Karpas-422 (cell line): Measurements from ENCODE around the gene MAMSTR. TPM values are rescaled to one million over a fixed set of nuclear protein-coding genes. Genes with fewer than 3 reads are reported as not detected.
A peak's percentile ranks its signal among the peaks of the same experiment; 100 is the strongest.

Source experiments
- DNase-seq: peaks from one replicate; pipeline ENCODE4 v3.0.0-alpha.2; 2015
- H2AFZ ChIP-seq: fragments of 200-600 bp; sonication (generic); 2 replicates; pipeline ENCODE4 v1.6.1; 2014; ENCODE audit warnings: antibody characterized with exemption, low read length, mixed read lengths
- H3K27ac ChIP-seq: fragments of 200-600 bp; sonication (generic); 2 replicates; pipeline ENCODE4 v1.5.1; 2014; ENCODE audit warnings: mild to moderate bottlenecking, low read length, moderate library complexity
- H3K27me3 ChIP-seq: fragments of 200-600 bp; sonication (generic); 2 replicates; pipeline ENCODE4 v1.6.1; 2014; ENCODE audit warnings: low read length, mixed read lengths
- H3K36me3 ChIP-seq: fragments of 200-600 bp; sonication (generic); 2 replicates; pipeline ENCODE4 v1.6.1; 2014; ENCODE audit warnings: low read length, mixed read lengths; ENCODE audit not compliant: insufficient read depth
- H3K4me1 ChIP-seq: fragments of 200-600 bp; sonication (generic); 2 replicates; pipeline ENCODE4 v1.6.1; 2014; ENCODE audit warnings: mild to moderate bottlenecking, low read length, mixed read lengths
- H3K4me2 ChIP-seq: fragments of 200-600 bp; sonication (generic); 2 replicates; pipeline ENCODE4 v1.6.1; 2014; ENCODE audit warnings: low read length, low read depth, mild to moderate bottlenecking; ENCODE audit not compliant: poor library complexity, severe bottlenecking
- H3K4me3 ChIP-seq: fragments of 200-600 bp; sonication (generic); 2 replicates; pipeline ENCODE4 v1.5.1; 2014; ENCODE audit warnings: mild to moderate bottlenecking, antibody characterized with exemption, low read length, mixed read lengths
- H3K79me2 ChIP-seq: fragments of 200-600 bp; sonication (generic); 2 replicates; pipeline ENCODE4 v1.6.1; 2014; ENCODE audit warnings: mild to moderate bottlenecking, low read length, mixed read lengths
- H3K9ac ChIP-seq: fragments of 200-600 bp; sonication (generic); 2 replicates; pipeline ENCODE4 v1.6.0; 2014; ENCODE audit warnings: low read length
- H3K9me2 ChIP-seq: fragments of 200-600 bp; sonication (generic), shearing (Covaris generic); replicated peaks from 2 replicates; pipeline ENCODE4 v1.6.0; 2014; ENCODE audit warnings: mild to moderate bottlenecking, low read length, moderate library complexity; ENCODE audit not compliant: insufficient read depth
- H3K9me3 ChIP-seq: fragments of 300-700, 200-600 bp; sonication (generic); 2 replicates; pipeline ENCODE4 v1.6.1; 2014; ENCODE audit warnings: low read length, mixed read lengths
- H4K20me1 ChIP-seq: fragments of 200-600 bp; sonication (generic); 2 replicates; pipeline ENCODE4 v1.6.1; 2014; ENCODE audit warnings: mild to moderate bottlenecking, antibody characterized with exemption, low read length, low read depth; ENCODE audit not compliant: insufficient read depth
- total RNA-seq: library from RNA; depleted of rRNA; stranded (reverse); fragments of >200 nt; shearing (Covaris generic); gene quantifications from 2 replicates; pipeline ENCODE4 v1.2.3, GENCODE V29; 2014; ENCODE audit warnings: low replicate concordance

The MAMSTR gene
- total RNA-seq, 1 experiment from 2014 or later: 0.78 TPM

- no peak within 1 kb of the TSS for H3K4me2 ChIP-seq
- no peak within 1 kb of the TSS for H3K27ac ChIP-seq
- peaks cover 3% of the 10 kb centered on the region; the same call in 1 of the 2 replicates for H3K4me1 ChIP-seq
- no peak within 1 kb of the TSS for H3K9ac ChIP-seq
- H3K9me3 ChIP-seq: no peaks in the 10 kb centered on the region
- no peaks in the 10 kb centered on the region for H3K36me3 ChIP-seq
- H2AFZ ChIP-seq: no peak within 1 kb of the TSS
- DNase-seq: no peak
- H4K20me1 ChIP-seq: no peaks in the 10 kb centered on the region
- no peak within 1 kb of the TSS for H3K4me3 ChIP-seq
- H3K27me3 ChIP-seq: no peaks in the 10 kb centered on the region
- no peaks in the 10 kb centered on the region for H3K9me2 ChIP-seq
- H3K79me2 ChIP-seq: no peaks in the 10 kb centered on the region
Measured at GRCh38 chr19:48740164-48740972, 20.8 kb upstream of the MAMSTR start, which contains the start of gene RASIP1. RASIP1 (minus strand) TSS chr19:48740610; CDS start chr19:48740282, 328 bp downstream.

- Histone ChIP-seq H3K79me2 (no peaks in the 10 kb centered on the region), H3K4me3 (no peak overlapping the region), H2AFZ (no peak overlapping the region), H3K4me1 (peaks cover 3% of the 10 kb centered on the region; the same call in 1 of the 2 replicates), H3K27ac (no peak overlapping the region), H3K27me3 (no peaks in the 10 kb centered on the region), H3K4me2 (peak overlapping the region; percentile 15), H3K9me2 (no peaks in the 10 kb centered on the region), H3K9ac (no peak overlapping the region), H3K9me3 (no peaks in the 10 kb centered on the region), H4K20me1 (no peaks in the 10 kb centered on the region), H3K36me3 (no peaks in the 10 kb centered on the region)
- DNase-seq: no peak
Measured at GRCh38 chr19:48739404-48740163, 20.1 kb upstream of the MAMSTR start.

DNA sequence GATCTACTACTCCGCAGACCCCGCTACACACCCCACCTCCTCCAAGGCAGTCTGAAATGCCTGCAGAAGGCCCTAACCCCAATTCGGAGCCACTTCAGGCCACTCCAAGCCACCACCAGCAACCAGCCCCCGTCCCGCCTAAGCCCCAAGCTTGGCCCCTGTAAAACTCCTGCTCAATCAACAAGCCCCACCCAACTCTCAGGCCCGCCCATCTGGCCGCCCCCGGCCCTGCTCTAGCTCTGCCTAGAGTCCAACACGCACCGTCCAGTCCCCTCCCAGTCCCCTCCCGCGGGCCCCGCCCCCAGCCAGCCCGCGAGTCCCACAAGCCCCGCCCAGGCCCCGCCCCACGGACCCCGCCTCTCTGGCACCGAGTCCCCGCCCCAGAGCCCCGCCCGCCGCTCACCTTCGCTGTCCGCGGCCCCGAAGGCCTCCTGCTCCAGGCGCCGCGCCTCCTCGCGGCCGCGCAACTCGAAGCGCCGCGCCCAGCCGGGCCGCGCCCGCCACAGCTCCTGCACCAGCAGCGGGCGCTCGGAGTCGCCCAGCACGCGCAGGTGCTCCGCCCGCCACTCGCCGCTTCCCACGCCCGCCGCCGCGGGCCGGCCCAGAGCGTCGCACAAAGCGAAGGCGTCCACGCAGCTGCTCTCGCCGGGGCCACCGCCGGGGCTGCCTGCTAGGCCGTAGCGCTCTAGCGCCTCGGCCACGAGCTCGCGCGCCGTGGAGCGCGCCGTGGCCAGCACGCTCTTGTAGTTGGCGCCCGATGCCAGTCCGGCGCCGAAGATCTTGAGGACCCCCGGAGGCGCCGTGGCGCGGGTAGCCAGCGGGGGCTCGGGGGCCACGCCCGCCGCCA, 19.3 kb upstream of the MAMSTR start:
- Histone ChIP-seq H3K4me1 (peaks cover 3% of the 10 kb centered on the region; the same call in 1 of the 2 replicates), H3K27me3 (no peaks in the 10 kb centered on the region), H3K4me3 (no peak overlapping the region), H3K4me2 (peak overlapping the region; percentile 15), H3K79me2 (no peaks in the 10 kb centered on the region), H3K9me3 (no peaks in the 10 kb centered on the region), H3K9ac (no peak overlapping the region), H3K36me3 (no peaks in the 10 kb centered on the region), H4K20me1 (no peaks in the 10 kb centered on the region), H3K9me2 (no peaks in the 10 kb centered on the region), H2AFZ (no peak overlapping the region), H3K27ac (no peak overlapping the region)
- peak; percentile 96 for DNase-seq

- H3K79me2 ChIP-seq: no peaks in the 10 kb centered on the region
- no peak overlapping the region for H3K4me2 ChIP-seq
- no peaks in the 10 kb centered on the region for H4K20me1 ChIP-seq
- peaks cover 3% of the 10 kb centered on the region; the same call in 1 of the 2 replicates for H3K4me1 ChIP-seq
- no peaks in the 10 kb centered on the region for H3K36me3 ChIP-seq
- no peak for DNase-seq
- H2AFZ ChIP-seq: no peak overlapping the region
- no peak overlapping the region for H3K9ac ChIP-seq
- no peaks in the 10 kb centered on the region for H3K9me2 ChIP-seq
- no peaks in the 10 kb centered on the region for H3K27me3 ChIP-seq
- no peak overlapping the region for H3K27ac ChIP-seq
- H3K4me3 ChIP-seq: no peak overlapping the region
- H3K9me3 ChIP-seq: no peaks in the 10 kb centered on the region
Measured at GRCh38 chr19:48737360-48737998, 18.0 kb upstream of the MAMSTR start.

DNA sequence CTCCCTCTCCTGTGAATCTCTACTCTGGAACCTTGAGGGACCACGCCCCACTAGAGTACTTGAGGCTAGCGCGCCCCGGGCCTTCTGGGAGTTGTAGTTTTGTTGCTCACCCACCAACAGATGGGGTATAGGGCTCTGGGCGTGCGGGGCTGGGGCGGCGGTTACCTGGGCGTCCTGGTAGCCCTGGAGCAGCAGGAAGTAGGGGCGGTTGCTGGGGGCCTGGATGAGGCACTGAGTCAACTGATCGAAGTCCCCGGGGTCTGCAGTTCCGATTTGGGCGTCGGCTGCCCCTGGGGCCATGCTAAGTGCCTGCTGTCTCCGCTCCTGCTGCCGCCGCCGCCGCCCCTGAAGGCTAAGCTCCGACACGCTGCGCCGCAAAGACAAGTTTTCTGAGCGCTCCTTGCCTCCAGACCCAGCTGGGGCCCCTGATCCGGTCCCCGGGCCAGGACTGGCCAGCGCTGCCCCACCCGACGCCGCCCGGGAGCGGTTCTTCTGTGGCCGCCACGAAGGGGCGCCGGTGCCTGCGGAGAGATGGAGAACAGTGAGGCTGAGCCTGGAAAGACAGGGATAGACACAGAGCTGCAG, 15.6 kb upstream of the MAMSTR start:
- Histone ChIP-seq H3K27me3 (no peaks in the 10 kb centered on the region), H4K20me1 (no peaks in the 10 kb centered on the region), H3K79me2 (no peaks in the 10 kb centered on the region), H3K4me2 (no peak overlapping the region), H3K9me3 (no peaks in the 10 kb centered on the region), H3K9me2 (no peaks in the 10 kb centered on the region), H3K36me3 (no peaks in the 10 kb centered on the region), H3K4me3 (no peak overlapping the region), H2AFZ (no peak overlapping the region), H3K9ac (no peak overlapping the region), H3K4me1 (peaks cover 3% of the 10 kb centered on the region; the same call in 1 of the 2 replicates), H3K27ac (no peak overlapping the region)
- DNase-seq: no peak

GRCh38 chr19:48734625-48735024, 15.1 kb upstream of the MAMSTR start:
- H4K20me1 ChIP-seq: no peaks in the 10 kb centered on the region
- H3K9ac ChIP-seq: no peak overlapping the region
- H3K79me2 ChIP-seq: no peaks in the 10 kb centered on the region
- DNase-seq: no peak
- no peak overlapping the region for H3K4me2 ChIP-seq
- no peaks in the 10 kb centered on the region for H3K9me3 ChIP-seq
- H3K36me3 ChIP-seq: no peaks in the 10 kb centered on the region
- peaks cover 3% of the 10 kb centered on the region; the same call in 1 of the 2 replicates for H3K4me1 ChIP-seq
- no peak overlapping the region for H2AFZ ChIP-seq
- H3K27me3 ChIP-seq: no peaks in the 10 kb centered on the region
- no peak overlapping the region for H3K4me3 ChIP-seq
- no peaks in the 10 kb centered on the region for H3K9me2 ChIP-seq
- H3K27ac ChIP-seq: no peak overlapping the region

DNA sequence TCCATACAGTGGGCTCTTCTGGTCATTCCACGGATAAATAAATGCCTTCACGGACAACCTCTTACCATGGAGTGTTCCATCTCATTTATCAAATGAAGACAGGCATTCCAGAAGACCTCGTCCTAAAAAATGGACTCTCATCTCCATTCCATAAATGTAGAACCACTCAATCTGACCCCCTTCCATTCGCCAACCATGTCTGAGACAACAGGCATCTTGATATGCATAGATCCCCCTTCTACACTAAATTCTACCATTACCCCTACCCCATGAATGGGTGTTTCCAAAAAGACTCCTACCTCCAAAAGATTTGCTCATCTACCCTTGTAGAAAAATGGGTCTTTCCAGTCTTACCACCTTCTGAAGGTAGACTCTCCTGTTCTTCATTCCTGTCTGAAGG, 11.9 kb upstream of the MAMSTR start:
- Histone ChIP-seq H3K4me3 (no peak overlapping the region), H4K20me1 (no peaks in the 10 kb centered on the region), H3K9me3 (peaks cover 3% of the 10 kb centered on the region; the same call in 1 of the 2 replicates), H3K4me2 (no peak overlapping the region), H2AFZ (no peak overlapping the region), H3K36me3 (no peaks in the 10 kb centered on the region), H3K9me2 (no peaks in the 10 kb centered on the region), H3K27me3 (no peaks in the 10 kb centered on the region), H3K4me1 (no peaks in the 10 kb centered on the region; the same call in 1 of the 2 replicates), H3K79me2 (no peaks in the 10 kb centered on the region), H3K27ac (no peak overlapping the region), H3K9ac (no peak overlapping the region)
- no peak for DNase-seq
